Measurements from ENCODE around the gene ZNF142. TPM values are rescaled to one million over a fixed set of nuclear protein-coding genes. Genes with fewer than 3 reads are reported as not detected.

ZNF142 gene
- total RNA-seq, 2 experiments from 2014 or later, result 49.2 to 53.1 TPM

GRCh38 chr2:218622606-218623365, 36.6 kb downstream of the ZNF142 start:
- DNase-seq, result no peak
- Mint-ChIP-seq H3K27ac (no peak overlapping the region), H3K9me3 (ENCODE audit: insufficient read depth) (no peaks in the 10 kb centered on the region), H3K4me1 (ENCODE audit: low read depth) (no peaks in the 10 kb centered on the region), H3K4me3 (no peak overlapping the region), H3K36me3 (ENCODE audit: low read depth) (no peaks in the 10 kb centered on the region), H3K27me3 (ENCODE audit: low read depth) (no peaks in the 10 kb centered on the region)
- ATAC-seq, result no peak
- POLR2A ChIA-PET, result no interaction called here
- CTCF ChIA-PET, result no interaction called here

GRCh38 chr2:218621007-218621406, 38.4 kb downstream of the ZNF142 start:
- no peak overlapping the region for H3K27ac Mint-ChIP-seq
- no peak for DNase-seq
- H3K4me1 Mint-ChIP-seq (ENCODE audit: low read depth), result no peaks in the 10 kb centered on the region
- no peak overlapping the region for H3K4me3 Mint-ChIP-seq
- ChIA-PET POLR2A (no interaction called here), CTCF (no interaction called here)
- no peaks in the 10 kb centered on the region for H3K36me3 Mint-ChIP-seq (ENCODE audit: low read depth)
- no peak for ATAC-seq
- H3K27me3 Mint-ChIP-seq (ENCODE audit: low read depth), result no peaks in the 10 kb centered on the region
- no peaks in the 10 kb centered on the region for H3K9me3 Mint-ChIP-seq (ENCODE audit: insufficient read depth)

GRCh38 chr2:218618102-218618860, 41.1 kb downstream of the ZNF142 start:
- Mint-ChIP-seq H3K4me3 (no peak overlapping the region), H3K36me3 (ENCODE audit: low read depth) (no peaks in the 10 kb centered on the region), H3K4me1 (ENCODE audit: low read depth) (no peaks in the 10 kb centered on the region), H3K9me3 (ENCODE audit: insufficient read depth) (no peaks in the 10 kb centered on the region), H3K27me3 (ENCODE audit: low read depth) (peaks cover 2% of the 10 kb centered on the region), H3K27ac (no peak overlapping the region)
- ATAC-seq (no peak), DNase-seq (no peak)
- POLR2A ChIA-PET, result no interaction called here
- CTCF ChIA-PET, result no interaction called here

GRCh38 chr2:218615868-218616315, 43.5 kb downstream of the ZNF142 start:
- Mint-ChIP-seq H3K36me3 (ENCODE audit: low read depth) (no peaks in the 10 kb centered on the region), H3K4me1 (ENCODE audit: low read depth) (no peaks in the 10 kb centered on the region), H3K27me3 (ENCODE audit: low read depth) (peaks cover 2% of the 10 kb centered on the region), H3K4me3 (no peak overlapping the region), H3K27ac (no peak overlapping the region), H3K9me3 (ENCODE audit: insufficient read depth) (no peaks in the 10 kb centered on the region)
- no peak for ATAC-seq
- POLR2A ChIA-PET, result interaction anchor here (0.7 kb wide), 1 partner anchor 111 kb away, joined by 4 read pairs; no protein-coding TSS in a partner anchor
- CTCF ChIA-PET, result interaction anchor here (1.2 to 1.3 kb wide), 2 partner anchors 16 to 33 kb away, joined by 3 read pairs; no protein-coding TSS in a partner anchor
- DNase-seq, result no peak

GRCh38 chr2:218607436-218608115, 51.8 kb downstream of the ZNF142 start, which contains the start of gene PLCD4:
PLCD4 (plus strand) TSS chr2:218607899; CDS start chr2:218615740, 7,841 bp downstream.
- ChIA-PET POLR2A (interaction anchor here (0.8 to 1.0 kb wide), 2 partner anchors 8 to 11 kb away, joined by 3 read pairs; no protein-coding TSS in a partner anchor), CTCF (interaction anchor here (1.1 to 1.9 kb wide), 4 partner anchors 9 to 115 kb away, joined by 3 to 5 read pairs (median 4); no protein-coding TSS in a partner anchor)
- ATAC-seq, result no peak
- Mint-ChIP-seq H3K4me3 (no peak within 1 kb of the TSS), H3K27me3 (ENCODE audit: low read depth) (peaks cover 18% of the 10 kb centered on the region), H3K9me3 (ENCODE audit: insufficient read depth) (no peaks in the 10 kb centered on the region), H3K4me1 (ENCODE audit: low read depth) (no peaks in the 10 kb centered on the region), H3K27ac (no peak within 1 kb of the TSS), H3K36me3 (ENCODE audit: low read depth) (no peaks in the 10 kb centered on the region)
- no peak for DNase-seq

GRCh38 chr2:218605432-218605831, 54.0 kb downstream of the ZNF142 start:
- POLR2A ChIA-PET, result no interaction called here
- H3K4me3 Mint-ChIP-seq, result no peak overlapping the region
- H3K9me3 Mint-ChIP-seq (ENCODE audit: insufficient read depth), result no peaks in the 10 kb centered on the region

More at GRCh38 chr2:218605432-218605831, 54.0 kb downstream of the ZNF142 start:
- no peak for DNase-seq
- CTCF ChIA-PET, result no interaction called here
- Mint-ChIP-seq H3K27me3 (ENCODE audit: low read depth) (peaks cover 17% of the 10 kb centered on the region), H3K36me3 (ENCODE audit: low read depth) (no peaks in the 10 kb centered on the region), H3K27ac (no peak overlapping the region), H3K4me1 (ENCODE audit: low read depth) (no peaks in the 10 kb centered on the region)
- no peak for ATAC-seq

Other genes starting within 250 kb of the ZNF142 start
- gene VIL1, start 240.5 kb downstream of the ZNF142 start, total RNA-seq, result not detected
- gene USP37, start 91.3 kb downstream of the ZNF142 start, total RNA-seq, result 10 to 100 TPM; 33.9 to 38.1 TPM
- gene CNOT9, start 90.8 kb downstream of the ZNF142 start, total RNA-seq, result 10 to 100 TPM; 96.8 to 97.3 TPM
- gene PLCD4, start 51.7 kb downstream of the ZNF142 start, total RNA-seq, result under 1 TPM; 0.26 to 0.32 TPM
- gene BCS1L, start 60 bp upstream of the ZNF142 start, total RNA-seq, result 10 to 100 TPM; 50.1 to 50.5 TPM
- 10 to 100 TPM; 19.0 to 25.8 TPM for gene RNF25, start 12.4 kb upstream of the ZNF142 start, total RNA-seq
- gene STK36, start 12.5 kb upstream of the ZNF142 start, total RNA-seq, result 10 to 100 TPM; 12.1 to 15.2 TPM
- 10 to 100 TPM; 25.8 to 27.7 TPM for gene TTLL4, start 51.2 kb upstream of the ZNF142 start, total RNA-seq
- not detected for gene CYP27A1, start 122.5 kb upstream of the ZNF142 start, total RNA-seq
- not detected for gene PRKAG3, start 172.2 kb upstream of the ZNF142 start, total RNA-seq
- gene WNT6, start 200.2 kb upstream of the ZNF142 start, total RNA-seq, result not detected
- not detected for gene WNT10A, start 221.2 kb upstream of the ZNF142 start, total RNA-seq